ENCODE measurements around the gene KRT222.

DNA sequence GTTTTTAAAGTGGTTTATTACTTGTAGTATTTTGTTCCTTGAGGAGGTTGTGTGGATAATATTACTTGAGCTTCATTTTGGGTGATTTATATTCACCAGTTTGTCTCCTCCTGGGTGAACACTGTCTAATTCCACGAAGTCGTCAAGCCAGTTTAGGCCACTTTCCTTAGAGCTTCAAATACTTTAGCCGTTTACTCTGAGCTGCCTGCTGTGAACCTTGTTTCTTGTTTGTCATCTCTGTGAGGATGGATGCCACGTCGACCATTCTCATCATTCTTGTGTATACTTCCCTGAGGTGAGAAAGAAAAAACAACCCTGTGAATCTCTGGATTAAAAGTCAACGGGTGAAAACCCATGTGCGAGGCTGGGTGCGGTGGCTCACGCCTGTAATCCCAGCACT lies 29.6 kb upstream of the KRT222 start:
- TF ChIP-seq, protein P1, sequence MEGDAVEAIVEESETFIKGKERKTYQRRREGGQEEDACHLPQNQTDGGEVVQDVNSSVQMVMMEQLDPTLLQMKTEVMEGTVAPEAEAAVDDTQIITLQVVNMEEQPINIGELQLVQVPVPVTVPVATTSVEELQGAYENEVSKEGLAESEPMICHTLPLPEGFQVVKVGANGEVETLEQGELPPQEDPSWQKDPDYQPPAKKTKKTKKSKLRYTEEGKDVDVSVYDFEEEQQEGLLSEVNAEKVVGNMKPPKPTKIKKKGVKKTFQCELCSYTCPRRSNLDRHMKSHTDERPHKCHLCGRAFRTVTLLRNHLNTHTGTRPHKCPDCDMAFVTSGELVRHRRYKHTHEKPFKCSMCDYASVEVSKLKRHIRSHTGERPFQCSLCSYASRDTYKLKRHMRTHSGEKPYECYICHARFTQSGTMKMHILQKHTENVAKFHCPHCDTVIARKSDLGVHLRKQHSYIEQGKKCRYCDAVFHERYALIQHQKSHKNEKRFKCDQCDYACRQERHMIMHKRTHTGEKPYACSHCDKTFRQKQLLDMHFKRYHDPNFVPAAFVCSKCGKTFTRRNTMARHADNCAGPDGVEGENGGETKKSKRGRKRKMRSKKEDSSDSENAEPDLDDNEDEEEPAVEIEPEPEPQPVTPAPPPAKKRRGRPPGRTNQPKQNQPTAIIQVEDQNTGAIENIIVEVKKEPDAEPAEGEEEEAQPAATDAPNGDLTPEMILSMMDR (IDR thresholded peaks at IDR 0.05; ENCODE audit: low read length) = no peak
- TF ChIP-seq EZH2 (optimal IDR thresholded peaks at IDR 0.05; ENCODE audit: low read depth, low read length) (no peak), EZH2phosphoT487 (IDR thresholded peaks at IDR 0.05; ENCODE audit: low read length) (no peak)

Measured in MM.1S (cell line).